HCT116 (cell line): Measurements from ENCODE around the gene CPLX4. TPM values are rescaled to one million over a fixed set of nuclear protein-coding genes. Genes with fewer than 3 reads are reported as not detected.

Experiments used
- ATAC-seq: fragments of 200-7000 bp; cut with Tn5 transposase; 2 replicates; pipeline ENCODE4 v1.9.1; 2020; ENCODE audit warnings: mild to moderate bottlenecking, moderate library complexity
- BruUV-seq: library from RNA; stranded (reverse); fragments of 400-500 nt; replicated peaks from 2 replicates; lab custom pipeline; 2021; lab: Mats Ljungman, UMichigan
- CTCF ChIA-PET: fragments of 300-600 bp; sonication (Branson Sonifier 250); formaldehyde crosslinking; loops from one replicate; lab custom pipeline; 2021; ENCODE audit warnings: antibody characterized with exemption; lab: Charles Lee
- POLR2A ChIA-PET: fragments of 300-600, 350-600 bp; sonication (Branson Sonifier 250); formaldehyde crosslinking; loops from one replicate; lab custom pipeline; 2021; ENCODE audit warnings: antibody characterized with exemption; lab: Charles Lee
- RAD21 ChIA-PET, 2 experiments: fragments of 300-600 bp; sonication (Branson Sonifier 250); formaldehyde crosslinking; loops; one replicate each; lab custom pipeline; 2023; ENCODE audit warnings: low total read pairs in 2 of 2; ENCODE audit not compliant: uncharacterized antibody in 2 of 2, unreplicated experiment in 2 of 2, low non-redundant PET in 1 of 2; lab: Charles Lee
- DNase-seq: peaks from one replicate; pipeline ENCODE4 v3.0.0-alpha.2; 2010; ENCODE audit warnings: low read depth, low spot score
- H2AFZ ChIP-seq: fragments of 200-600 bp; shearing (Covaris generic), sonication (generic); 2 replicates; pipeline ENCODE4 v1.6.1; 2017; ENCODE audit warnings: low read depth, mixed run types, mixed read lengths, antibody characterized with exemption, low read length; ENCODE audit not compliant: poor library complexity, severe bottlenecking
- H3K27ac ChIP-seq: 2 replicates; pipeline ENCODE4 v1.5.1; 2012; ENCODE audit warnings: low read depth, low read length
- H3K27me3 ChIP-seq: fragments of 200-600 bp; sonication (generic); 2 replicates; pipeline ENCODE4 v1.6.1; 2016; ENCODE audit warnings: mixed run types, low read length, mixed read lengths; ENCODE audit not compliant: insufficient read depth
- H3K36me3 ChIP-seq, 2 experiments: fragments of 200-500 bp in 1 of 2; fragments of 200-600 bp in 1 of 2; sonication (Bioruptor generic) in 1 of 2; sonication (generic) in 1 of 2; 2 replicates each; pipeline versions ENCODE4 v1.5.1 to v1.6.1; 2014 to 2016; ENCODE audit warnings: low read length in 2 of 2, inconsistent platforms in 1 of 2, mixed read lengths in 1 of 2, mixed run types in 1 of 2; ENCODE audit not compliant: insufficient read depth in 2 of 2, control insufficient read depth in 1 of 2
- H3K4me1 ChIP-seq, 2 experiments: fragments of 200-600 bp in 1 of 2; sonication (generic) in 1 of 2; 2 replicates each; pipeline versions ENCODE4 v1.5.1 to v1.6.1; 2012 to 2017; ENCODE audit warnings: low read length in 2 of 2, inconsistent platforms in 1 of 2, mild to moderate bottlenecking in 1 of 2, mixed read lengths in 1 of 2, mixed run types in 1 of 2, moderate library complexity in 1 of 2; ENCODE audit not compliant: insufficient read depth in 2 of 2, control insufficient read depth in 1 of 2
- H3K4me2 ChIP-seq: fragments of 200-600 bp; sonication (generic); 2 replicates; pipeline ENCODE4 v1.6.1; 2017; ENCODE audit warnings: mixed run types, low read length, mixed read lengths
- H3K4me3 ChIP-seq, 2 experiments: fragments of 200-600 bp in 1 of 2; sonication (generic) in 1 of 2; replicated peaks in 1 of 2; 2 replicates each; pipeline ENCODE4 v1.5.1; 2011 to 2016; ENCODE audit warnings: low read length in 2 of 2, control low read depth in 1 of 2, low read depth in 1 of 2, mild to moderate bottlenecking in 1 of 2, mixed read lengths in 1 of 2, mixed run types in 1 of 2
- H3K79me2 ChIP-seq: fragments of 200-600 bp; sonication (generic); 2 replicates; pipeline ENCODE4 v1.6.1; 2017; ENCODE audit warnings: mild to moderate bottlenecking, mixed run types, low read length, moderate library complexity, mixed read lengths; ENCODE audit not compliant: insufficient read depth
- H3K9ac ChIP-seq: fragments of 200-600 bp; sonication (generic); 2 replicates; pipeline ENCODE4 v1.6.1; 2016; ENCODE audit warnings: low read length, mixed read lengths
- H3K9me2 ChIP-seq: fragments of 200-600 bp; sonication (generic), shearing (Covaris generic); 2 replicates; pipeline ENCODE4 v1.6.1; 2017; ENCODE audit warnings: mixed run types, mild to moderate bottlenecking, moderate library complexity; ENCODE audit not compliant: insufficient read depth
- H3K9me3 ChIP-seq, 2 experiments: fragments of 200-500 bp in 1 of 2; fragments of 200-600 bp in 1 of 2; sonication (Bioruptor generic) in 1 of 2; sonication (generic) in 1 of 2; 2 replicates each; pipeline ENCODE4 v1.6.1; 2014 to 2017; ENCODE audit warnings: low read length in 2 of 2, mixed read lengths in 2 of 2, inconsistent platforms in 1 of 2, low read depth in 1 of 2, mild to moderate bottlenecking in 1 of 2, mixed run types in 1 of 2, moderate library complexity in 1 of 2; ENCODE audit not compliant: control insufficient read depth in 1 of 2, insufficient read depth in 1 of 2
- H4K20me1 ChIP-seq: fragments of 200-600 bp; sonication (generic), shearing (Covaris generic); 2 replicates; pipeline ENCODE4 v1.6.1; 2017; ENCODE audit warnings: mixed run types, mild to moderate bottlenecking, moderate library complexity; ENCODE audit not compliant: insufficient read depth
- CEBPB ChIP-seq: IDR thresholded peaks from 2 replicates; pipeline ENCODE4 v1.6.1; 2012; ENCODE audit warnings: low read depth
- EGR1 ChIP-seq: IDR thresholded peaks from 2 replicates; pipeline ENCODE4 v1.6.1; 2012; ENCODE audit warnings: low read depth
- FOSL1 ChIP-seq: IDR thresholded peaks from 2 replicates; pipeline ENCODE4 v1.6.1; 2012; ENCODE audit warnings: low read depth
- POLR2AphosphoS5 ChIP-seq: IDR thresholded peaks from 2 replicates; pipeline ENCODE4 v1.6.1; 2011; ENCODE audit warnings: mild to moderate bottlenecking, low read depth, low read length, moderate library complexity
- RAD21 ChIP-seq: IDR thresholded peaks from 2 replicates; pipeline ENCODE4 v1.6.1; 2012; ENCODE audit warnings: low read depth, mild to moderate bottlenecking
- SIN3A ChIP-seq: IDR thresholded peaks from 2 replicates; pipeline ENCODE4 v1.6.1; 2012; ENCODE audit warnings: low read depth
- SRF ChIP-seq: IDR thresholded peaks from 2 replicates; pipeline ENCODE4 v1.6.1; 2012; ENCODE audit warnings: low read depth
- TCF7L2 ChIP-seq: IDR thresholded peaks from 2 replicates; pipeline ENCODE4 v1.7.0; 2011; ENCODE audit warnings: borderline replicate concordance, inconsistent platforms; ENCODE audit not compliant: insufficient read depth, insufficient read length; ENCODE audit errors: extremely low read depth
- intact Hi-C: fragments of 100-400 bp; cut with micrococcal nuclease; formaldehyde crosslinking; loops from 2 replicates; pipeline ENCODE4 v1.10.0; 2022
- total RNA-seq: library from RNA; stranded (reverse); gene quantifications from one replicate; pipeline ENCODE4 v1.2.1, GENCODE V29; 2021; ENCODE audit not compliant: unreplicated experiment
- TF ChIP-seq, protein P1 (sequence below), 3 experiments: fragments of 200-600 bp in 1 of 3; sonication (generic) in 1 of 3; IDR thresholded peaks in 2 of 3; conservative IDR thresholded peaks in 1 of 3; 2 replicates each; pipeline ENCODE4 v1.5.1; 2012 to 2017; ENCODE audit warnings: low read depth in 2 of 3, low read length in 2 of 3, antibody characterized with exemption in 1 of 3, borderline replicate concordance in 1 of 3, control low read depth in 1 of 3, mild to moderate bottlenecking in 1 of 3, mixed read lengths in 1 of 3, mixed run types in 1 of 3, moderate library complexity in 1 of 3; ENCODE audit not compliant: insufficient read depth in 1 of 3
- TF ChIP-seq, protein P2 (sequence below): IDR thresholded peaks from 2 replicates; pipeline ENCODE4 v1.6.1; 2012
- TF ChIP-seq, protein P3 (sequence below): IDR thresholded peaks from 2 replicates; pipeline ENCODE4 v1.6.1; 2012
- TF ChIP-seq, protein P4 (sequence below): IDR thresholded peaks from 2 replicates; pipeline ENCODE4 v1.6.1; 2011; ENCODE audit warnings: mild to moderate bottlenecking, low read length, moderate library complexity; ENCODE audit not compliant: insufficient replicate concordance; ENCODE audit errors: extremely low read depth

The CPLX4 gene
- total RNA-seq, 1 experiment from 2014 or later = not detected

DNA sequence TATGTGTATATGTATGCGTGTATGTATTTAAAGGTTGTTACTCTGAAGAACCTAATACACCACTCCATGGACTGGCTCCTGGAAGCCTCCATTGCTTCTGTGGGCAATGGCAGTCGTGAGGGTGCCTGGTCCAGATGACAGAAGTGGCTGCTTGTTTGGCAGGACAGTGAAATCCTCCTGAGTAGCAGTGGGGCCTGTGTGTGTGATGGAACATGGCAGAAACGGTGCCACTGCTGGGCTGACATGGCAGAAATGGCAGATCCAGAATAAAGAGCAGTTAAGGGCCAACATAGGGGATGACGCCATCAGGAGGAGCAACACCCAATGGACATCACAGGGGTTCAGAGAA lies 6.1 kb upstream of the CPLX4 start (continued):
- no peak for TF ChIP-seq RAD21
- TF ChIP-seq, protein P1, sequence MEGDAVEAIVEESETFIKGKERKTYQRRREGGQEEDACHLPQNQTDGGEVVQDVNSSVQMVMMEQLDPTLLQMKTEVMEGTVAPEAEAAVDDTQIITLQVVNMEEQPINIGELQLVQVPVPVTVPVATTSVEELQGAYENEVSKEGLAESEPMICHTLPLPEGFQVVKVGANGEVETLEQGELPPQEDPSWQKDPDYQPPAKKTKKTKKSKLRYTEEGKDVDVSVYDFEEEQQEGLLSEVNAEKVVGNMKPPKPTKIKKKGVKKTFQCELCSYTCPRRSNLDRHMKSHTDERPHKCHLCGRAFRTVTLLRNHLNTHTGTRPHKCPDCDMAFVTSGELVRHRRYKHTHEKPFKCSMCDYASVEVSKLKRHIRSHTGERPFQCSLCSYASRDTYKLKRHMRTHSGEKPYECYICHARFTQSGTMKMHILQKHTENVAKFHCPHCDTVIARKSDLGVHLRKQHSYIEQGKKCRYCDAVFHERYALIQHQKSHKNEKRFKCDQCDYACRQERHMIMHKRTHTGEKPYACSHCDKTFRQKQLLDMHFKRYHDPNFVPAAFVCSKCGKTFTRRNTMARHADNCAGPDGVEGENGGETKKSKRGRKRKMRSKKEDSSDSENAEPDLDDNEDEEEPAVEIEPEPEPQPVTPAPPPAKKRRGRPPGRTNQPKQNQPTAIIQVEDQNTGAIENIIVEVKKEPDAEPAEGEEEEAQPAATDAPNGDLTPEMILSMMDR (IDR thresholded peaks at IDR 0.05 in 2 of 3, conservative IDR thresholded peaks at IDR 0.05 in 1 of 3; ENCODE audit: borderline replicate concordance in 1 of 3, insufficient read depth in 1 of 3, low read depth in 2 of 3, low read length in 2 of 3) = no peak
- TF ChIP-seq FOSL1 = no peak
- no peak for TF ChIP-seq SIN3A
- TF ChIP-seq, protein P2, sequence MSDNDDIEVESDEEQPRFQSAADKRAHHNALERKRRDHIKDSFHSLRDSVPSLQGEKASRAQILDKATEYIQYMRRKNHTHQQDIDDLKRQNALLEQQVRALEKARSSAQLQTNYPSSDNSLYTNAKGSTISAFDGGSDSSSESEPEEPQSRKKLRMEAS = no peak
- TF ChIP-seq, protein P3, sequence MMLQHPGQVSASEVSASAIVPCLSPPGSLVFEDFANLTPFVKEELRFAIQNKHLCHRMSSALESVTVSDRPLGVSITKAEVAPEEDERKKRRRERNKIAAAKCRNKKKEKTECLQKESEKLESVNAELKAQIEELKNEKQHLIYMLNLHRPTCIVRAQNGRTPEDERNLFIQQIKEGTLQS = no peak

DNA sequence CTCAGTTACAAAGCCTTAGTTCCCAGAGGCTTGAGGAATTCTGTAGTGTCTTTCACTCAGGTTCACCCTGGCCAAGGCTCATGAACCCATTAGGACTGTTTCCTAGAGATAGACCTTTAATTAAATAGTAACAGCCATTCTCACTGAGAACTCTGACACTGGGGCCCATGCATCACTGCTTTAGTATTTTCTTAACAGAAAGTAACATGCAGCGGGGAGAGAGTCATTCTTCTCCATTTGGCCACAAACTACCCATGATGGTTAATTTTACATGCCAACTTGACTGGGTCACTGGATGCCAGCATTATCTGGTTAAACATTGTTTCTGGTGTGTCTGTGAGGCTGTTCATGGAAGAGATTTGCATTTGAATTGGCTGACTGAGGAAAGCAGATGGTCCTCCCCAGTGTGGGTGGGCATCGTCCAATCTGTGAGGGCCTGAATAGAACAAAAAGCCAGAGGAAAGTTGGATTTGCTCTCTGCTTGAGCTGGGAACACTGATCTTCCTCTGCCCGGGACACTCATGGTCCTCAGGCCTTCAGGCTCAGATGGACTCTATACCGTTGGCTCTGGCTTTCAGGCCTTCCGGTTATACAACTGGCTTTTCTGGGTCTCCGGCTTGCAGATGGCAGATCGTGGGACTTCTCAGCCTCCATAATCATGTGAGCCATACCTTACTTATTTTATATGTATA lies 5.6 kb upstream of the CPLX4 start:
- POLR2A ChIA-PET = no interaction called here
- ATAC-seq = no peak

More for the DNA sequence above, 5.6 kb upstream of the CPLX4 start:
- Histone ChIP-seq H3K9ac (no peak overlapping the region), H3K27ac (no peak overlapping the region), H2AFZ (no peak overlapping the region), H3K4me2 (no peak overlapping the region), H3K4me3 (no peak overlapping the region)
- RAD21 ChIA-PET = no interaction called here
- no peak for TF ChIP-seq TCF7L2
- TF ChIP-seq EGR1 = no peak
- no peak for TF ChIP-seq POLR2AphosphoS5
- no peak for TF ChIP-seq SRF
- TF ChIP-seq, protein P4, sequence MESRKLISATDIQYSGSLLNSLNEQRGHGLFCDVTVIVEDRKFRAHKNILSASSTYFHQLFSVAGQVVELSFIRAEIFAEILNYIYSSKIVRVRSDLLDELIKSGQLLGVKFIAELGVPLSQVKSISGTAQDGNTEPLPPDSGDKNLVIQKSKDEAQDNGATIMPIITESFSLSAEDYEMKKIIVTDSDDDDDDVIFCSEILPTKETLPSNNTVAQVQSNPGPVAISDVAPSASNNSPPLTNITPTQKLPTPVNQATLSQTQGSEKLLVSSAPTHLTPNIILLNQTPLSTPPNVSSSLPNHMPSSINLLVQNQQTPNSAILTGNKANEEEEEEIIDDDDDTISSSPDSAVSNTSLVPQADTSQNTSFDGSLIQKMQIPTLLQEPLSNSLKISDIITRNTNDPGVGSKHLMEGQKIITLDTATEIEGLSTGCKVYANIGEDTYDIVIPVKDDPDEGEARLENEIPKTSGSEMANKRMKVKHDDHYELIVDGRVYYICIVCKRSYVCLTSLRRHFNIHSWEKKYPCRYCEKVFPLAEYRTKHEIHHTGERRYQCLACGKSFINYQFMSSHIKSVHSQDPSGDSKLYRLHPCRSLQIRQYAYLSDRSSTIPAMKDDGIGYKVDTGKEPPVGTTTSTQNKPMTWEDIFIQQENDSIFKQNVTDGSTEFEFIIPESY = no peak
- no peak for TF ChIP-seq CEBPB
- TF ChIP-seq, all 23 proteins: peak for 0
- DNase-seq = no peak
- Histone ChIP-seq H3K36me3 (peaks cover 9 to 17% of the 10 kb centered on the region in 2 experiments; a peak in 3 of 4 replicates), H4K20me1 (no peaks in the 10 kb centered on the region), H3K79me2 (no peaks in the 10 kb centered on the region), H3K9me2 (no peaks in the 10 kb centered on the region), H3K4me1 (no peaks in the 10 kb centered on the region), H3K27me3 (no peaks in the 10 kb centered on the region), H3K9me3 (no peaks in the 10 kb centered on the region)
- intact Hi-C loops = no loop called here
- BruUV-seq = no TSS peak
- CTCF ChIA-PET = interaction anchor here (1.0 kb wide), 1 partner anchor 79 kb away, joined by 3 read pairs; no protein-coding TSS in a partner anchor
